Fibroblast of lung (primary cell): ENCODE measurements around the gene PLCG2.

Experiments used
- CTCF ChIP-seq, 2 donors: IDR thresholded peaks in 1 of 2; conservative IDR thresholded peaks in 1 of 2; 1 replicate in 1 of 2; 2 replicates in 1 of 2; pipeline ENCODE4 v1.5.1; 2011 to 2012; ENCODE audit warnings: low read length in 2 of 2, control low read depth in 1 of 2, inconsistent platforms in 1 of 2, low read depth in 1 of 2, mild to moderate bottlenecking in 1 of 2
- EZH2 ChIP-seq: IDR thresholded peaks from 2 replicates; pipeline ENCODE4 v1.5.1; 2012; ENCODE audit warnings: low read length, control low read depth, mild to moderate bottlenecking; ENCODE audit errors: missing control alignments

- TF ChIP-seq CTCF (conservative IDR thresholded peaks at IDR 0.05 in 1 of 2, IDR thresholded peaks at IDR 0.05 in 1 of 2; ENCODE audit: low read depth in 1 of 2, low read length in 2 of 2), result no peak
- no peak for TF ChIP-seq EZH2
Observed at GRCh38 chr16:81756615-81757356, 22.3 kb upstream of the PLCG2 start.
